Activated CD4-positive, alpha-beta T cell treated with anti-CD3 and anti-CD28 coated beads, Interleukin-2, amount 50 U/mL, for 16 hours (primary cell): Measurements from ENCODE around the gene CFAP97.
"Not testable (repeated sequence)": the region's sequence is repeated elsewhere in the genome, so short reads cannot be mapped to it uniquely, and the experiment has no call there.

Experiments
- DNase-seq: peaks from one replicate; pipeline ENCODE4 v3.0.0-alpha.2; 2020

CFAP97 gene

DNA sequence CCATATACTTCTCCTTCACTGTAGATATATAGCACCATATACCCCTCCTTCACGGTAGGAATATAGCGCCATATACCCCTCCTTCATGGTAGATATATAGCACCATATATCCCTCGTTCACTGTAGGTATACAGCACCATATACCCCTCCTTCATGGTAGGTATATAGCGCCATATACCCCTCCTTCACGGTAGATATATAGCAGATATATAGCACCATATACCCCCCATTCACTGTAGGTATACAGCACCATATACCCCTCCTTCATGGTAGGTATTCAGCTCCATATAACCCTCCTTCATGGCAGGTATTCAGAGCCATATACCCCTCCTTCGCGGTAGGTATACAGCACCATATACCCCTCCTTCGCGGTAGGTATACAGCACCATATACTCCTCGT is 18.1 kb upstream of the CFAP97 start:
- DNase-seq: no peak

GRCh38 chr4:185221491-185221890 is 17.7 kb upstream of the CFAP97 start:
- no peak for DNase-seq

GRCh38 chr4:185219551-185220344 is 15.9 kb upstream of the CFAP97 start:
- no peak for DNase-seq

- no peak for DNase-seq
Observed at GRCh38 chr4:185218312-185218711, 14.5 kb upstream of the CFAP97 start.

- DNase-seq: no peak
Observed at GRCh38 chr4:185217408-185217975, 13.7 kb upstream of the CFAP97 start.

DNA sequence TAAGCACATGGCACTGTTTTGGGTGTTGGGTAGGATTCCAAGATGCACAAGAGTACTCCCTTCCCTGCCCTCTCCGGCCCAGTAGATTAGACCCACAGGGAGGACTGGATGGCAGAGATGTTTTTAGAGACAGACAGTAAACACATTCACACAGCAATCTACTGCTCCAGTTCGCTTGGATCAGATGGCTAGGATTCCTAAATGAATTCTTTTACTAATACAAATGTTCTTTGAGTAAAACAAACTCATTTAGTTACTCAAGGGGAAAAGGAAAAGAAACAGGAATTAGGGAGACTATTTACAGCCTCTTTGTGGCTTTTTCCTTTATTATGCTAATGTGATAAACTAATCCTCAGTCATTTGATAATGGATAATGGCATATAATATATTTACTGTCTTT is 11.5 kb upstream of the CFAP97 start:
- no peak for DNase-seq

DNA sequence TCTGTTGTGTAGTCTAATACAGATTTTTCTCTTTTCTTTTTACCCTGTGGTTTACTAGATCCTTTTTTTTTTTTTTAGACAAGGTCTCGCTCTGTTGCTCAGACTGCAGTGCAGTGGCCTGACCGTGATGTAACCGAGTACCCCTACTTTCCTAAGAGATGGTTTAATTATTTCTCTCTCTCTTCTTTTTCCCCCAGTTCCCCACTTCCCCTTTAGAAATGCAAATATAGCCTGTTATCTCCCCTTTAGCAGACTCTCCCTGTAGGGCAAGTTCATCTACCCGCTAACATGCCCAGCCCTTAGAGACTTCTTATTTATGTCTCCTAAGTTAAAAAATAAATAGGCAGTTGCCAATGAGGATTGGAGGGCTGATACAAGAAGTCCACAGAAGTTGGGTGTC is 10.1 kb upstream of the CFAP97 start:
- DNase-seq: no peak

GRCh38 chr4:185212581-185212980 is 8.8 kb upstream of the CFAP97 start:
- DNase-seq: no peak

DNA sequence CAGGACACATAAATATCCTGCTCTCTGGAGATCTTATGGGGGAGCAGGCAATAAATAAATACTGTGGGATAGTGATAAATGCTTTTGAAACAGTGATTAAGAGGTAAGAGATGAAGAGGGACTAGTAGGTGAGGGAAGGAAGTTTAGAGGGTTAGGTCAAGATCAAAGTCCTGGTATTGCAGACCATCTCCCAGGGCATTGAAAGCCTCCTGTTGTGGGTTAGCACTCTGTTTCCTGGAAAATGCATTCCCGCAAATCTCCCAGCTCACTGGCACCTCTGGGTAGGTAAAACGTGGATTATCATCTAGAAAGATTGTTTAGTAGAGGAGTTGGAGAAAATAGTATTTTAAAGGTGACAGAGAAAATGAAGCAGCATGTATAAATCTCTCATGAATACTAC is 7.8 kb upstream of the CFAP97 start:
- DNase-seq: no peak

DNA sequence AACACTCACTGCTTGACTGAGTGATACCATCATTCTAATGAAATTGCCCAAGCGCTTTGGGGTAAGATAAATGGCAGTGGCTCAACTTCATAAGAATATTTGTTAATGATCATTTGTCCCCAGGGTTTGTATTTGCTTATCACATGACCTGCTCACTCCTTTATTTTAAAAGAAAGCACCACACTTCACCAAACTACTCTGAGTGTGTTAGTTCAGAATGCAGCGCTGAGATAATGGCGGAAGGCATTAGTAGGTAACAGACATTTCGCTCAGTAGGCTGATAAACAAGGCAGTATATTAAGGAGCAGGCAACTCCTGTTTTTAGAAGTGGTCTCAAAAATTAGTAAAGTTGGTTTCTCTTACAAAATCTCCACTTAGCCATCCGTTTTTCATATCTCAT is 7.2 kb upstream of the CFAP97 start:
- DNase-seq: no peak

- peak; percentile 37 for DNase-seq
Observed at GRCh38 chr4:185210102-185210981, 6.5 kb upstream of the CFAP97 start.

DNA sequence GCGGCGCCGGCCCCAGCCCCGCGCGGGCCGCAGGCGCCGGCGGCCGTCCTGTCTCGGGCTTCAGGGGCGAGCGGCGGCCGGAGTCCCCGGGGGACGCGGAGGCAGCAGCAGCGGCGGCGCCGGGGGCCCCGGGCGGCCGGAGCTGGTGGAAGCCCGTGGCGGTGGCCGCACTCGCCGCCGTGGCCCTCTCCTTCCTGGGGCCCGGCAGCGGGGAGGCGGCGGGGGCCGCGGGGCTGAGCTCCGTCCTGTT is 6.0 kb upstream of the CFAP97 start:
- not testable (repeated sequence) for DNase-seq

DNA sequence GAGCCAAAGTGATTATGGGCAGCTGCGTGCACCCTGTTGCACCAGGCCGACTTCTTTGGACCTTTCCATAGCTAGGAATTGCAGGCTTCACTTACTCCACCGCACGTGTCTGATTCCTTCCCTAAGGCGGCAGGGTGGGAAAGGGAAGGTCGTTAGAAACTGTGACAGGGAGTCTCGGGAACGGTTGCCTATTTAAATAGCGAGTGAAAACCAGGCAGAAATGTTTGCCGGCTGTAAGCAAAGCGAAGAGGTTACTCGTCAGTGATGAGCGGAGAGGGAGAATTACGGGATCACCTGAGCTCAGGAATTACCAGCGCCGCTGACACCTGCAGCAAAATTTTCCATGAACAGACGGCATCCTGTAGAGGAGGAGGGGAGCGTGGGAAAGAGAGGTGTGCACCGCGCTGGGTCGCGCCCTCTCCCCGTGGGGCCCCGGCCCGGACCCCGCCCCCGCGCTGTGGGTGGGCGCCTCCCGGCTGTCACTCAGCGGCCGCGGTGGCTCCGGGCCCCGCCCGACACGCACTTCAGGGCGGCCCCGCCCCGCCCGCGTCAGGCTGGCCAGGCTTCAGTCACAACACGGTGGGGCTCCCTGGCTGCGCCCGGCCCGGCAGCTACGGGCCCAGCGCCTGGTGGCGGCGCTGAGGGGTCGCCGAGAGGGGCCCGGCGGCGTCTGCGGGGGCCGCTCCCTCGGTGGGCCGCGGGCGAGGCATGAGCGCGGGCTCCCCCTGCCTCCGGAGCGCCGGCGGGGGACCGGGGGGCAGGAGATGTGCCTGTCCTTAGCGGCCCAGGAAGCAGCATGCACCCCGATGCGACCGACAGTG is 5.4 kb upstream of the CFAP97 start, which contains the start of gene SNX25:
TSS of gene SNX25 (plus strand) at position 568 of the 821 bp plus-strand sequence. CDS start at position 797, 229 bp downstream.
- peak; percentile 91 for DNase-seq

GRCh38 chr4:185207466-185207865 is 3.7 kb upstream of the CFAP97 start:
- no peak for DNase-seq

GRCh38 chr4:185205697-185206342 is 2.0 kb upstream of the CFAP97 start:
- no peak for DNase-seq

GRCh38 chr4:185205073-185205472 is 1.3 kb upstream of the CFAP97 start:
- peak; percentile 32 for DNase-seq

- DNase-seq: no peak
Observed at GRCh38 chr4:185204238-185204910, 574 bp upstream of the CFAP97 start.

DNA sequence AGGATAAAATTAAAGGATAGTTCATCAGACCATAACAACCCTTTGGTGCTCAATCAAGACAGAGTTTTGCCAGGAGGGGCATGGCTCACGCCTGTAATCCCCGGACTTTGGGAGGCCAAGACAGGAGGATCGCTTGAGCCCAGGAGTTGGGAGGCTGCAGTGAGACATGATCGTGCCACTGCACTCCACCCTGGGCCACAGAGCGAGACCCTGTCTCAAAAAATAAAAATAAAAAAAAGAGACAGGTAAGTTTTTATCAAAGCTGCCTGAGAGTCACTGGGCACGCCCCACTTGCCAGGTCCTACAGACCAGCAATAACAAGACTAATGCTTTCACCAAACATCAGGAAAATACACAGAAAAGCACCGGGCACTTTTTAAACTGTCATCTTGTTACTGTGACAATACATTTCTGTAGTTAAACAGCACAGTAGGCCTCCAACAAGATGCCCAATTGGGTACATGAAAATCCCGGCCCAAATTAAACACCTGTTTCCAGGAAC is 765 bp downstream of the CFAP97 start:
- DNase-seq: peak; percentile 58

GRCh38 chr4:185201977-185202962 is 1.5 kb downstream of the CFAP97 start:
- peak; percentile 24 for DNase-seq

- not testable (repeated sequence) for DNase-seq
Observed at GRCh38 chr4:185198189-185198588, 5.6 kb downstream of the CFAP97 start.
